Measurements from ENCODE around the gene L3MBTL4. TPM values are rescaled to one million over a fixed set of nuclear protein-coding genes. Genes with fewer than 3 reads are reported as not detected.

Gene L3MBTL4
- polyA plus RNA-seq, 1 of the 3 experiments (the other 2 are of a cell fraction): 0.02 TPM

DNA sequence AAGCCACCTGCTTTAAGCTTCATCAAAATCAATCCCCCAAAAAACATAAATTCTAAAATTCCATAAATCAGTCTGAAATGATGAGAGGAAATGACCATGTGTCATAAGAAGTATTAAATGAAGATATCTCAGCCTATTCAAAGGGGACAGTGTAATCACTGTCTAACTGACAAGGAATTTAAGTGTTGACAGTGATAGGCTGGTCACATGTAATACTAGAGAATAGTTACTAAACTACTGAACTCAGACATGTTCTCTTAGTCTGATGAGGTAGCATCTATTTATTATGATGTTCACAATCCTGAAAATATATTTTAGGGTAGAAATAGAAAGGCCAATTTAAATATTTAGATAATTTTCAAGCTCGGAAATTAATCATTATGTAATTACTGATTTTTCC is 216.1 kb downstream of the L3MBTL4 start:
- H3K4me1 ChIP-seq (ENCODE audit: control insufficient read depth in 1 of 2, insufficient read depth in 2 of 2, low read depth in 1 of 2, low read length in 1 of 2): peaks cover 0 to 7% of the 10 kb centered on the region in 2 experiments; a peak in 1 of 4 replicates
- no peak overlapping the region for H3K4me2 ChIP-seq
- H3K9ac ChIP-seq: no peak overlapping the region
- H3F3A ChIP-seq (replicated peaks; ENCODE audit: insufficient read depth): no peaks in the 10 kb centered on the region
- H3K9me3 ChIP-seq: no peaks in the 10 kb centered on the region
- CTCF ChIA-PET: interaction anchor here (0.6 to 1.2 kb wide), 3 partner anchors 16 to 320 kb away, joined by 3 read pairs; no protein-coding TSS in a partner anchor
- H3K9me2 ChIP-seq: no peaks in the 10 kb centered on the region
- 38% methylated on average over 1 of the region's 1 CpG for WGBS (ENCODE audit: low lambda C conversion rate)
- H3K36me3 ChIP-seq (replicated peaks in 1 of 2; ENCODE audit: control insufficient read depth in 1 of 2, insufficient read depth in 2 of 2, low read length in 1 of 2): no peaks in the 10 kb centered on the region
- H3K27me3 ChIP-seq (ENCODE audit: insufficient read depth): no peaks in the 10 kb centered on the region
- no peaks in the 10 kb centered on the region for H3K79me2 ChIP-seq (ENCODE audit: insufficient read depth)
- no peak overlapping the region for H3K27ac ChIP-seq (ENCODE audit: low read depth in 2 of 2, low read length in 1 of 2)
- TF ChIP-seq, protein P1, sequence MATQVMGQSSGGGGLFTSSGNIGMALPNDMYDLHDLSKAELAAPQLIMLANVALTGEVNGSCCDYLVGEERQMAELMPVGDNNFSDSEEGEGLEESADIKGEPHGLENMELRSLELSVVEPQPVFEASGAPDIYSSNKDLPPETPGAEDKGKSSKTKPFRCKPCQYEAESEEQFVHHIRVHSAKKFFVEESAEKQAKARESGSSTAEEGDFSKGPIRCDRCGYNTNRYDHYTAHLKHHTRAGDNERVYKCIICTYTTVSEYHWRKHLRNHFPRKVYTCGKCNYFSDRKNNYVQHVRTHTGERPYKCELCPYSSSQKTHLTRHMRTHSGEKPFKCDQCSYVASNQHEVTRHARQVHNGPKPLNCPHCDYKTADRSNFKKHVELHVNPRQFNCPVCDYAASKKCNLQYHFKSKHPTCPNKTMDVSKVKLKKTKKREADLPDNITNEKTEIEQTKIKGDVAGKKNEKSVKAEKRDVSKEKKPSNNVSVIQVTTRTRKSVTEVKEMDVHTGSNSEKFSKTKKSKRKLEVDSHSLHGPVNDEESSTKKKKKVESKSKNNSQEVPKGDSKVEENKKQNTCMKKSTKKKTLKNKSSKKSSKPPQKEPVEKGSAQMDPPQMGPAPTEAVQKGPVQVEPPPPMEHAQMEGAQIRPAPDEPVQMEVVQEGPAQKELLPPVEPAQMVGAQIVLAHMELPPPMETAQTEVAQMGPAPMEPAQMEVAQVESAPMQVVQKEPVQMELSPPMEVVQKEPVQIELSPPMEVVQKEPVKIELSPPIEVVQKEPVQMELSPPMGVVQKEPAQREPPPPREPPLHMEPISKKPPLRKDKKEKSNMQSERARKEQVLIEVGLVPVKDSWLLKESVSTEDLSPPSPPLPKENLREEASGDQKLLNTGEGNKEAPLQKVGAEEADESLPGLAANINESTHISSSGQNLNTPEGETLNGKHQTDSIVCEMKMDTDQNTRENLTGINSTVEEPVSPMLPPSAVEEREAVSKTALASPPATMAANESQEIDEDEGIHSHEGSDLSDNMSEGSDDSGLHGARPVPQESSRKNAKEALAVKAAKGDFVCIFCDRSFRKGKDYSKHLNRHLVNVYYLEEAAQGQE (IDR thresholded peaks at IDR 0.05; ENCODE audit: low read depth, low read length): no peak
- TF ChIP-seq MEF2A (IDR thresholded peaks at IDR 0.05; ENCODE audit: borderline replicate concordance, low read depth) (no peak), EP300 (IDR thresholded peaks at IDR 0.05; ENCODE audit: borderline replicate concordance in 1 of 2, low read depth in 1 of 2, low read length in 1 of 2) (no peak), RAD21 (IDR thresholded peaks at IDR 0.05; ENCODE audit: low read length) (no peak), MXI1 (IDR thresholded peaks at IDR 0.05; ENCODE audit: low read depth, low read length) (no peak), JUND (IDR thresholded peaks at IDR 0.05) (no peak), GABPA (IDR thresholded peaks at IDR 0.05; ENCODE audit: low read depth) (no peak), GATA2 (CRISPR knock-in tag; IDR thresholded peaks at IDR 0.05) (no peak), NFIC (IDR thresholded peaks at IDR 0.05; ENCODE audit: borderline replicate concordance) (no peak)
- TF ChIP-seq, protein P2, sequence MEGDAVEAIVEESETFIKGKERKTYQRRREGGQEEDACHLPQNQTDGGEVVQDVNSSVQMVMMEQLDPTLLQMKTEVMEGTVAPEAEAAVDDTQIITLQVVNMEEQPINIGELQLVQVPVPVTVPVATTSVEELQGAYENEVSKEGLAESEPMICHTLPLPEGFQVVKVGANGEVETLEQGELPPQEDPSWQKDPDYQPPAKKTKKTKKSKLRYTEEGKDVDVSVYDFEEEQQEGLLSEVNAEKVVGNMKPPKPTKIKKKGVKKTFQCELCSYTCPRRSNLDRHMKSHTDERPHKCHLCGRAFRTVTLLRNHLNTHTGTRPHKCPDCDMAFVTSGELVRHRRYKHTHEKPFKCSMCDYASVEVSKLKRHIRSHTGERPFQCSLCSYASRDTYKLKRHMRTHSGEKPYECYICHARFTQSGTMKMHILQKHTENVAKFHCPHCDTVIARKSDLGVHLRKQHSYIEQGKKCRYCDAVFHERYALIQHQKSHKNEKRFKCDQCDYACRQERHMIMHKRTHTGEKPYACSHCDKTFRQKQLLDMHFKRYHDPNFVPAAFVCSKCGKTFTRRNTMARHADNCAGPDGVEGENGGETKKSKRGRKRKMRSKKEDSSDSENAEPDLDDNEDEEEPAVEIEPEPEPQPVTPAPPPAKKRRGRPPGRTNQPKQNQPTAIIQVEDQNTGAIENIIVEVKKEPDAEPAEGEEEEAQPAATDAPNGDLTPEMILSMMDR (IDR thresholded peaks at IDR 0.05): no peak
- TF ChIP-seq, protein P3, sequence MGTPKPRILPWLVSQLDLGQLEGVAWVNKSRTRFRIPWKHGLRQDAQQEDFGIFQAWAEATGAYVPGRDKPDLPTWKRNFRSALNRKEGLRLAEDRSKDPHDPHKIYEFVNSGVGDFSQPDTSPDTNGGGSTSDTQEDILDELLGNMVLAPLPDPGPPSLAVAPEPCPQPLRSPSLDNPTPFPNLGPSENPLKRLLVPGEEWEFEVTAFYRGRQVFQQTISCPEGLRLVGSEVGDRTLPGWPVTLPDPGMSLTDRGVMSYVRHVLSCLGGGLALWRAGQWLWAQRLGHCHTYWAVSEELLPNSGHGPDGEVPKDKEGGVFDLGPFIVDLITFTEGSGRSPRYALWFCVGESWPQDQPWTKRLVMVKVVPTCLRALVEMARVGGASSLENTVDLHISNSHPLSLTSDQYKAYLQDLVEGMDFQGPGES (IDR thresholded peaks at IDR 0.05; ENCODE audit: low read depth, low read length): no peak
- TF ChIP-seq, protein P4, sequence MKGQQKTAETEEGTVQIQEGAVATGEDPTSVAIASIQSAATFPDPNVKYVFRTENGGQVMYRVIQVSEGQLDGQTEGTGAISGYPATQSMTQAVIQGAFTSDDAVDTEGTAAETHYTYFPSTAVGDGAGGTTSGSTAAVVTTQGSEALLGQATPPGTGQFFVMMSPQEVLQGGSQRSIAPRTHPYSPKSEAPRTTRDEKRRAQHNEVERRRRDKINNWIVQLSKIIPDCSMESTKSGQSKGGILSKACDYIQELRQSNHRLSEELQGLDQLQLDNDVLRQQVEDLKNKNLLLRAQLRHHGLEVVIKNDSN (IDR thresholded peaks at IDR 0.05; ENCODE audit: borderline replicate concordance, low read depth): no peak
- POLR2A ChIA-PET: no interaction called here
- no peaks in the 10 kb centered on the region for H4K20me1 ChIP-seq (ENCODE audit: insufficient read depth)
- DNase-seq: no peak
- no peak overlapping the region for H3K4me3 ChIP-seq (ENCODE audit: low read depth in 2 of 2, low read length in 1 of 2)
- H2AFZ ChIP-seq (ENCODE audit: low read depth): no peak overlapping the region

All from SK-N-SH (cell line).